CD14-positive monocyte (primary cell): ENCODE data around the gene RYR3. TPM values are rescaled to one million over a fixed set of nuclear protein-coding genes. Genes with fewer than 3 reads are reported as not detected.

Source experiments
- DNase-seq, 3 donors: peaks; one replicate each; pipeline ENCODE4 v3.0.0-alpha.2; 2011 to 2022
- H2AFZ ChIP-seq: 2 replicates; pipeline ENCODE4 v1.6.0; 2012; ENCODE audit warnings: mild to moderate bottlenecking, low read depth, low read length, inconsistent platforms; ENCODE audit not compliant: insufficient read depth, poor library complexity, severe bottlenecking
- H3K27ac ChIP-seq, 2 donors: 1 replicate in 1 of 2; 2 replicates in 1 of 2; pipeline ENCODE4 v1.5.1; 2012 to 2013; ENCODE audit warnings: low read length in 2 of 2, control low read depth in 1 of 2, inconsistent platforms in 1 of 2, low read depth in 1 of 2, mild to moderate bottlenecking in 1 of 2
- H3K27me3 ChIP-seq, 2 donors: one replicate each; pipeline versions ENCODE4 v1.6.0 to v1.6.1; 2011 to 2013; ENCODE audit warnings: low read length in 2 of 2; ENCODE audit not compliant: control insufficient read depth in 2 of 2, insufficient read depth in 2 of 2
- H3K36me3 ChIP-seq, 2 donors: replicated peaks in 1 of 2; 1 replicate in 1 of 2; 2 replicates in 1 of 2; pipeline versions ENCODE4 v1.5.1 to v1.6.1; 2012 to 2013; ENCODE audit warnings: low read length in 2 of 2, control low read depth in 1 of 2, inconsistent platforms in 1 of 2, mild to moderate bottlenecking in 1 of 2; ENCODE audit not compliant: insufficient read depth in 2 of 2, control insufficient read depth in 1 of 2
- H3K4me1 ChIP-seq, 2 donors: 1 replicate in 1 of 2; 2 replicates in 1 of 2; pipeline versions ENCODE4 v1.5.1 to v1.6.1; 2012 to 2013; ENCODE audit warnings: low read length in 2 of 2, control low read depth in 1 of 2, inconsistent platforms in 1 of 2, mild to moderate bottlenecking in 1 of 2, moderate library complexity in 1 of 2; ENCODE audit not compliant: insufficient read depth in 2 of 2, control insufficient read depth in 1 of 2
- H3K4me2 ChIP-seq: replicated peaks from 2 replicates; pipeline ENCODE3; 2012; ENCODE audit warnings: low read length, moderate library complexity, mild to moderate bottlenecking; ENCODE audit not compliant: poor library complexity, severe bottlenecking; ENCODE audit errors: extremely low read depth
- H3K4me3 ChIP-seq, 3 experiments: fragments of 200-600 bp in 1 of 3; sonication (generic) in 1 of 3; replicated peaks in 1 of 3; 1 replicate in 2 of 3; 2 replicates in 1 of 3; pipeline ENCODE4 v1.5.1; 2011 to 2013; ENCODE audit warnings: low read length in 3 of 3, mild to moderate bottlenecking in 3 of 3, control low read depth in 2 of 3, low read depth in 2 of 3, inconsistent platforms in 1 of 3, moderate library complexity in 1 of 3
- H3K79me2 ChIP-seq: 2 replicates; pipeline ENCODE4 v1.6.0; 2012; ENCODE audit warnings: mild to moderate bottlenecking, control low read depth, inconsistent platforms, low read length, moderate library complexity; ENCODE audit not compliant: insufficient read depth
- H3K9ac ChIP-seq: 2 replicates; pipeline ENCODE4 v1.6.0; 2017; ENCODE audit warnings: low read length, mild to moderate bottlenecking; ENCODE audit not compliant: insufficient read depth, poor library complexity, severe bottlenecking
- H3K9me3 ChIP-seq, 2 donors: replicated peaks in 1 of 2; 1 replicate in 1 of 2; 2 replicates in 1 of 2; pipeline versions ENCODE4 v1.5.1 to v1.6.1; 2012 to 2013; ENCODE audit warnings: low read length in 2 of 2, control low read depth in 1 of 2; ENCODE audit not compliant: control insufficient read depth in 1 of 2, insufficient read depth in 1 of 2
- H4K20me1 ChIP-seq: 2 replicates; pipeline ENCODE4 v1.6.0; 2012; ENCODE audit warnings: mild to moderate bottlenecking, low read length, control low read depth, moderate library complexity; ENCODE audit not compliant: insufficient read depth
- H3K27ac Mint-ChIP-seq, 7 donors: one replicate each; pipeline ENCODE4 v1.8.0; 2020; ENCODE audit warnings: mild to moderate bottlenecking in 7 of 7, mixed read lengths in 7 of 7, moderate library complexity in 6 of 7, inconsistent platforms in 2 of 7
- H3K27me3 Mint-ChIP-seq, 3 donors: one replicate each; pipeline ENCODE4 v1.8.0; 2021 to 2022; ENCODE audit warnings: low read depth in 3 of 3, mild to moderate bottlenecking in 3 of 3, mixed read lengths in 3 of 3, moderate library complexity in 3 of 3, inconsistent platforms in 1 of 3
- H3K36me3 Mint-ChIP-seq, 2 donors: one replicate each; pipeline ENCODE4 v1.8.0; 2020; ENCODE audit warnings: mixed read lengths in 2 of 2, inconsistent platforms in 1 of 2, mild to moderate bottlenecking in 1 of 2
- H3K4me1 Mint-ChIP-seq: one replicate; pipeline ENCODE4 v1.8.0; 2020; ENCODE audit warnings: mild to moderate bottlenecking, mixed read lengths
- H3K4me3 Mint-ChIP-seq, 2 donors: one replicate each; pipeline ENCODE4 v1.8.0; 2020; ENCODE audit warnings: mild to moderate bottlenecking in 2 of 2, mixed read lengths in 2 of 2, moderate library complexity in 1 of 2
- H3K9me3 Mint-ChIP-seq, 7 donors: one replicate each; pipeline ENCODE4 v1.8.0; 2020 to 2022; ENCODE audit warnings: mixed read lengths in 7 of 7, mild to moderate bottlenecking in 6 of 7, moderate library complexity in 6 of 7, inconsistent platforms in 2 of 7
- WGBS: methylation state at CpG from one replicate; pipeline ENCODE4 v1.1.5; 2013; ENCODE audit warnings: missing lambda C conversion rate; ENCODE audit not compliant: insufficient coverage; 5-methylcytosine and 5-hydroxymethylcytosine counted together
- intact Hi-C, 2 donors: fragments of 100-400 bp; cut with micrococcal nuclease; formaldehyde crosslinking; loops; one replicate each; pipeline versions ENCODE4 v1.15.0 to v1.15.1; 2023
- polyA plus RNA-seq, 3 donors: library from polyadenylated mRNA; depleted of rRNA in 1 of 3; unstranded in 2 of 3; stranded (reverse) in 1 of 3; fragments of 300-500 nt in 2 of 3; fragments of >200 nt in 1 of 3; fragmentation: Illumina TruSeq in 2 of 3; gene quantifications; 1 replicate in 2 of 3; 2 replicates in 1 of 3; pipeline ENCODE4 v1.2.3, GENCODE V29; 2012 to 2021
- TF ChIP-seq, protein P1 (sequence below): fragments of 200-600 bp; IDR thresholded peaks from one replicate; pipeline ENCODE4 v1.8.0; 2022; ENCODE audit warnings: antibody characterized with exemption, mild to moderate bottlenecking

RYR3 gene
- polyA plus RNA-seq, 3 donors: not detected

DNA sequence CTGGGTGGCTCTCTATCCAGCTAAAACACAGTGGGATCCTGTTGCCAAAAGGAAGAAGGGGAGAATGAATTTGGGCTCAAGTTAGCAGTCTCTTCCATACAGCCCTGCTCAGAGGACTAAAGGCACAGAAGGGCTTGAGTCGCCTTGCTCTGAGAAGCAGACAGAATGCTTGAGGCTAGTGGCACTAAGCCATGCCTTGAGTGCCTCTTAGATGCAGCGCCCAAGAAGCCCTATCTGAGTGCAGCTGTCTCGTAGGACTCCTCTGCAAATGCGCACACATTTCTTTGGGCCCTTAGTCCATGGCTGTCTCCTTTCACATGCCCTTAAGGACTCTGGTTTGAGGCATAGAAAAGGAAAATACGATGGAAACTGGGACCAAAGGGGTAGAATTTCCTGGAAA, 446.2 kb downstream of the RYR3 start:
- H2AFZ ChIP-seq: no peak overlapping the region

DNA sequence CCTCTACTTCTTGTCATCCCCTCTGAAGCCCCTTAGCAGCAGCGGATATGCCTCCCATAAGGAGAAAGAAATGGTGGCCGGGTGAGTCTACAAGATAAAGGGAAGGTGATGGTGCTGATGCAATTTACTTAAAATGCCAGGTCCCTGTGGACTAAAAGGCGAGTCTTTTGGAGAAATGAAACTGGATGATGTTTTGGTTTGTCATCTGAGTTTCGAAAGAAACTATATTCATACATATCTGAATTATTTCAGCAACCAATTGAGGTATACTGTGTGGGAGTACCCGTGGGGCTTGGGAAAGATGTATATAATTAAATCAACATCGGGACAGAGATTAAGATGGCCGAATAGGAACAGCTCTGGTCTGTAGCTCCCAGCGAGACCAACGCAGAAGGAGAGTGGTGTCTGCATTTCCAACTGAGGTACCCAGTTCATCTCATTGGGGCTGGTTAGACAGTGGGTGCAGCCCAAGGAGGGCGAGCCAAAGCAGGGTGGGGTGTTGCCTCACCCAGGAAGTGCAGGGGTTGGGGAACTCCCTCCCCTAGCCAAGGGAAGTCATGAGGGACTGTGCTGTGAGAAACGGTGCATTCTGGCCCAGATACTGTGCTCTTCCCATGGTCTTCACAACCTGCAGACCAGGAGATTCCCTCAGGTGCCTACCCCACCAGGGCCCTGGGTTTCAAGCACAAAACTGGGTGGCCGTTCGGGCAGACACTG, 446.9 kb downstream of the RYR3 start:
- Histone ChIP-seq H3K4me1 (peaks cover 22 to 27% of the 10 kb centered on the region in 2 donors), H3K4me3 (peak overlapping the region in 1 of 3 experiments; percentile 9), H3K36me3 (no peaks in the 10 kb centered on the region), H3K27me3 (no peaks in the 10 kb centered on the region), H3K27ac (peak overlapping the region; percentile 26 to 63), H3K9me3 (peaks cover 0 to 5% of the 10 kb centered on the region in 2 donors), H3K79me2 (no peaks in the 10 kb centered on the region), H2AFZ (no peak overlapping the region), H4K20me1 (no peaks in the 10 kb centered on the region), H3K9ac (peak overlapping the region; percentile 8), H3K4me2 (peak overlapping the region; percentile 41)
- Mint-ChIP-seq H3K4me1 (peaks cover 20% of the 10 kb centered on the region), H3K27me3 (peaks cover 1 to 4% (median 3%) of the 10 kb centered on the region in 3 donors), H3K27ac (peak overlapping the region; percentile 43 to 88 (median 71)), H3K4me3 (peak overlapping the region in 1 of 2 donors; percentile 62), H3K9me3 (peaks cover 10 to 29% (median 19%) of the 10 kb centered on the region in 7 donors), H3K36me3 (no peaks in the 10 kb centered on the region)
- WGBS: 63% methylated on average over 5 of the region's 13 CpGs
- TF ChIP-seq, protein P1, sequence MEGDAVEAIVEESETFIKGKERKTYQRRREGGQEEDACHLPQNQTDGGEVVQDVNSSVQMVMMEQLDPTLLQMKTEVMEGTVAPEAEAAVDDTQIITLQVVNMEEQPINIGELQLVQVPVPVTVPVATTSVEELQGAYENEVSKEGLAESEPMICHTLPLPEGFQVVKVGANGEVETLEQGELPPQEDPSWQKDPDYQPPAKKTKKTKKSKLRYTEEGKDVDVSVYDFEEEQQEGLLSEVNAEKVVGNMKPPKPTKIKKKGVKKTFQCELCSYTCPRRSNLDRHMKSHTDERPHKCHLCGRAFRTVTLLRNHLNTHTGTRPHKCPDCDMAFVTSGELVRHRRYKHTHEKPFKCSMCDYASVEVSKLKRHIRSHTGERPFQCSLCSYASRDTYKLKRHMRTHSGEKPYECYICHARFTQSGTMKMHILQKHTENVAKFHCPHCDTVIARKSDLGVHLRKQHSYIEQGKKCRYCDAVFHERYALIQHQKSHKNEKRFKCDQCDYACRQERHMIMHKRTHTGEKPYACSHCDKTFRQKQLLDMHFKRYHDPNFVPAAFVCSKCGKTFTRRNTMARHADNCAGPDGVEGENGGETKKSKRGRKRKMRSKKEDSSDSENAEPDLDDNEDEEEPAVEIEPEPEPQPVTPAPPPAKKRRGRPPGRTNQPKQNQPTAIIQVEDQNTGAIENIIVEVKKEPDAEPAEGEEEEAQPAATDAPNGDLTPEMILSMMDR: no peak
- peak; percentile 23 to 67 (median 52) for DNase-seq
- intact Hi-C loops: no loop called here

More for the DNA sequence above, 446.2 kb downstream of the RYR3 start:
- Histone ChIP-seq H3K36me3 (no peaks in the 10 kb centered on the region), H3K27ac (peak overlapping the region in 1 of 2 donors; percentile 63), H3K27me3 (no peaks in the 10 kb centered on the region), H3K9ac (no peak overlapping the region), H3K4me3 (no peak overlapping the region), H3K4me2 (no peak overlapping the region), H3K4me1 (peaks cover 22 to 27% of the 10 kb centered on the region in 2 donors), H3K79me2 (no peaks in the 10 kb centered on the region), H3K9me3 (peaks cover 0 to 5% of the 10 kb centered on the region in 2 donors), H4K20me1 (no peaks in the 10 kb centered on the region)
- TF ChIP-seq, protein P1: no peak
- 89% methylated on average over 3 of the region's 5 CpGs for WGBS
- Mint-ChIP-seq H3K27me3 (peaks cover 1 to 5% (median 3%) of the 10 kb centered on the region in 3 donors), H3K27ac (peak overlapping the region in 1 of 7 donors; percentile 52), H3K9me3 (peaks cover 9 to 25% (median 17%) of the 10 kb centered on the region in 7 donors), H3K36me3 (no peaks in the 10 kb centered on the region), H3K4me3 (no peak overlapping the region), H3K4me1 (peaks cover 20% of the 10 kb centered on the region)
- DNase-seq: no peak
- intact Hi-C loops: no loop called here
